Middle frontal gyrus (tissue), 1 donor: ENCODE measurements around the gene PRRC2B.
"Not testable (repeated sequence)": the region's sequence is repeated elsewhere in the genome, so short reads cannot be mapped to it uniquely, and the experiment has no call there.

Experiments
- DNase-seq: peaks from one replicate; pipeline ENCODE4 v3.0.0-alpha.2; 2015; ENCODE audit warnings: low spot score; ENCODE audit errors: extremely low spot score

The PRRC2B gene

DNA sequence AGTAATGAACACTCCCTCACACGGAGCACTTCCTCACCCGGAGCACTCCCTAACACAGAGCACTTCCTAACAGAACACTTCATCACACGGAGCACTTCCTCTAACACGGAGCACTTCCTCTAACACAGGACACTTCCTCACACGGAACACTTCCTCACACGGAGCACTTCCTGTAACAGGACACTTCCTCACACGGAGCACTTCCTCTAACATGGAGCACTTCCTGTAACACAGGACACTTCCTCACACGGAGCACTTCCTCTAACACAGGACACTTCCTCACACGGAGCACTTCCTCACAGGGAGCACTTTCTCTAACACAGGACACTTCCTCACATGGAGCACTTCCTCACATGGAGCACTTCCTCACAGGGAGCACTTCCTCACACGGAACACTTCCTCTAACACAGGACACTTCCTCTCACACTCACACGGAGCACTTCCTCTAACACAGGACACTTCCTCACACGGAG, 121.7 kb downstream of the PRRC2B start:
- not testable (repeated sequence) for DNase-seq

DNA sequence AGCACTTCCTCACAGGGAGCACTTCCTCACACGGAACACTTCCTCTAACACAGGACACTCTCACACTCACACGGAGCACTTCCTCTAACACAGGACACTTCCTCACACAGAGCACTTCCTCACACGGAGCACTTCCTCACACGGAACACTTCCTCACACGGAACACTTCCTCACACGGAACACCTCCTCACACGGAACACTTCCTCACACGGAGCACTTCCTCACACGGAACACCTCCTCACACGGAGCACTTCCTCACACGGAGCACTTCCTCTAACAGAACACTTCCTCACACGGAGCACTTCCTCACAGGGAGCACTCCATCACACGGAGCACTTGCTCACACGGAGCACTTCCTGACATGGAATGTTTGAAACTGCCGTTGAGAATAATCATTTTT, 122.2 kb downstream of the PRRC2B start:
- DNase-seq, result no peak

DNA sequence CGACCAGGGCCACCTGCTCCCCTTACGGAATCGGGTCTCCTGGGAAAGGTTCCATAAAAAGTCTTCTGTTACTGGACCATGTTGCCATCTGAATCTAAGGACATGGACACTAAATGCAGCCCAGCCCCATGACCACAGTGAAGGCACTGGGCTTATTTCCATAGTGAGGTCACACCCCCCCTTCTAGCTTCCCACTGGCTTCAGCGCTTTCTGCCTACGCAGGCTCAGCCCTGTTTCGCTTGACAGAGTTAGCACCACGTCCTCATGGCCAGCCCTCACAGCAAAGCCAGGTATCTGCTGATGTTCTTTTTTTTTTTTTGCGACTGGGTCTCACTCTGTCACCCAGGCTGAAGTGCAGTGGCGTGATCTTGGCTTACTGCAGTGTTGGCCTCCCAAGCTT, 123.0 kb downstream of the PRRC2B start:
- DNase-seq, result no peak

DNA sequence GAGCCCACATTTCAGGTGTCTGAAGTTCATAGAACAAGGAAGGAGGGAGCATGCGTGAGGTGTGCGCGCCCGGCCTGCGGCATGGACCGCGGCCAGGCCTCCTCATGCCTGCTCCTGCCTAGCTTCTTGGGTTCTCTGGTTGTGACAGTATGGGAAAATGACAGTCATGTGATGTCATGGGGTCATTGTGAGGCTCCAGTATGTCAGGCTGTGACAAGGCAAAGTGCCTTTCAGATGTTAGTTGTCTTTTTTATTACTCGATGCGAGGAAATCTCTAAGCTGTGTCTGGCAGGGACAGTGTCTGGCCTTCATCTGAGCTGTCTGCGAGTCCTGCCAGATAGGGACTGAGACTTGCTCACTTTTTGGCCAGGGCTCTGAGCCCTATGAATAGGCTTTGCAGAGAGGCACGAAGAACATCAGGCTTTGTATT, 123.9 kb downstream of the PRRC2B start:
- DNase-seq, result no peak

DNA sequence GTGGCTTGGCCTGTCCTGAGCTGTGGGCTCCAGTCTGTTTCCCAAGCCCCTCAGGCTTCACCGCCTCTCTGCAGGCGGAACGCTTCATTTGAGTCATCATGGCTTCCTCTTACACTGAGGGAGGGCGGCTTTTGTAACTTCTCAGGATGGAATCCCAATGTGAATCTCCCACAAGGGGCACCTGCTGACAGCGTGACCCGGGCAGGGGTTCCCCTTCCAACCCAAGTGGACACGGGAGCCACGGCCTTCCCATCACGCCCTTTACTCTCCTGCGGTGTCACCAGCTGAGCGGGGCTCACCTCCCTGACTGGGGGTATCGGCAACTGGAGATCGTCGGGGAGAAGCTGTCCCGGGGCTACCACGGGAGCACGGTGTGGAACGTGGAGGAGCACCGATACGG, 124.7 kb downstream of the PRRC2B start:
- no peak for DNase-seq

DNA sequence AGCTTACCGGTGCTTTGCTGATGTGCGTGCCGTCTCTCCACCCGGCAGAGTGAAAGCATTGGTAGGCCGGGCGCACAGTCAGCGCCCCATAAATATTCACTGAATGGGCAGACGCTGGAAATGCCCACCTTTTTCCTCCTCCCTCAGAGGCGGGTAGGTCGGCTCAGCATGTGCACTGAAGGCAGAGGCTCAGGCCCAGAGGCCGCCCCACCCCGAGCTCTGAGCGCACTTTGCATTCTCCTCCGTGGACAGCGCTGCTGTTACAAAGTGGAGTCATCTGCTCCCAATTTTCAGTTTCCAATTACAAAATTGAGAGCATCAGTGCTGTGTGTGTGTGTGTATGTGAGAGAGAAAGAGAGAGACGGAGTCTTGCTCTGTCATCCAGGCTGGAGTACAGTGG, 126.6 kb downstream of the PRRC2B start:
- DNase-seq, result no peak

DNA sequence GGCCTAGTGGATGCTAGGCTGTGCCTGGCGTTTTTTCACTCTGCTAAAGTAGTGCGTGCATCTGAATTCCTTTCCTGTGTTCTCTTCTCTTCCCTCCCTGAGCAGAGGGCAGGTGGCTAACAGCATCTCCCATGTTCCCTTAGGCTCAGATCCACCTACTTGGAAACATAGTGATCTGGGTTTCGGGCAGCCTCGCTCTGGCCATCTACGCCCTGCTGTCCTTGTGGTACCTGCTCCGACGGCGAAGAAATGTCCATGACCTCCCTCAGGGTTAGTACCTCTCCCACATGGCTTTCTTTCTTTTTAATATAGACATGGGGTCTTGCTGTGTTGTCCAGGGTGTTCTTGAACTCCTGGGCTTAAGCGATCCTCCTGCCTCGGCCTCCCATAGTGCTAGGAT, 127.3 kb downstream of the PRRC2B start:
- DNase-seq, result no peak

DNA sequence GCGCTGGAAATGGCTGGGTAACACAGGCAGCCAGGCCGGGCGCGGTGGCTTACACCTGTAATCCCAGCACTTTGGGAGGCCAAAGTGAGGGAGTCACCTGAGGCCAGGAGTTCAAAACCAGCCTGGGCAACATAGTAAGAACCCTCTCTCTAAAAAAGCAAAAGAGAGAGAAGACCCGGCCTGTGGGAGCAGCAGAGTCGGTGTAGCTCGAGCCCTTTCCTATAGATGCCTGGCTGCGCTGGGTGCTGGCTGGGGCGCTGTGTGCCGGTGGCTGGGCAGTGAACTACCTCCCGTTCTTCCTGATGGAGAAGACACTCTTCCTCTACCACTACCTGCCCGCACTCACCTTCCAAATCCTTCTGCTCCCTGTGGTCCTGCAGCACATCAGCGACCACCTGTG, 127.9 kb downstream of the PRRC2B start:
- no peak for DNase-seq

DNA sequence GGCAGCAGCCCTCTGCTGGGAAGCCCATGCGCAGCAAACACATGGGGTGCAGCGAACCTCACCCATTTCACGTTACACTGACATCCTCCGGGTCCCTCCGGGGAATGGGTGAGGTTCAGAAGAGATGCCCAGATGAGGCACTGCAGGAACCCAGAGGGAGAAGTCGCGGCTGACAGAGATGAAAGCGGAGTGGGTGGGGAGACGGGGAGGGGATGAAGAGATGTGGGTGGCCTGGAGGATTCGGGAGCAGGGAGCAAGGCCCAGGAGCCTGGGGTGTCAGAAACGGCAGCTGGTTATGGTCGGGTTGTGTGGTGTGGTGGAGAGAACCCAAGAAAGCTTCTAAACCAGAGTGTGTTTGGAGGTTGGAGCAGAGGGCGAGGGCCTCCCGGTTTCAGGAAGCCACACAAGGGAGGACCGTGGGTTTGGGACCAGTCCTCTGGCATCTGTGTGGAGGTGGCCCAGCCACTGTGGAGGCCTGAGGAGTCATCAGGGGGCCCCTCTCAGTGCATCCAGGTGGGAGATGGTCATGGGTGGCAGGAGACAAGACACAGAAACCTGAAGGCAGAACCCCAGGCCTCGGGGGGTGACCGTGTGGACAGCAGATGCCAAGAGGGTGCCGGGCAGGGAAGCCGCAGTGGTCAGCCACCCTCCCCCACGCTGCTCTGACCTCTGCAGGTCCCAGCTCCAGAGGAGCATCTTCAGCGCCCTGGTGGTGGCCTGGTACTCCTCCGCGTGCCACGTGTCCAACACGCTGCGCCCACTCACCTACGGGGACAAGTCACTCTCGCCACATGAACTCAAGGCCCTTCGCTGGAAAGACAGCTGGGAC, 128.6 kb downstream of the PRRC2B start:
- no peak for DNase-seq

DNA sequence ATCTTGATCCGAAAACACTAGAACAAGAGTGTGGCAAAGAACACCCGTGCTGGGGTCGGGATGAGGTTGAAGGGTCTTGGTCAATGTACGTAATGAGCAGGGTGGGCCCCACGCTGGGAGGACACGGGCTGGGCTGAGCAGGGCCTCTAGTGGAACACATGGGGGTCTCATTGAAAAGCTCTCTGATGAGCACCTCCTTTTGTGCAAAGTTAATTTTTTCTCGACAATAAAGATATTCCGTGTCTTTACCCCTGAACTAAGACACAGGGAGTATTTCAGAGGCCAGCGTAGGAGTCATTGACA, 129.2 kb downstream of the PRRC2B start:
- no peak for DNase-seq

DNA sequence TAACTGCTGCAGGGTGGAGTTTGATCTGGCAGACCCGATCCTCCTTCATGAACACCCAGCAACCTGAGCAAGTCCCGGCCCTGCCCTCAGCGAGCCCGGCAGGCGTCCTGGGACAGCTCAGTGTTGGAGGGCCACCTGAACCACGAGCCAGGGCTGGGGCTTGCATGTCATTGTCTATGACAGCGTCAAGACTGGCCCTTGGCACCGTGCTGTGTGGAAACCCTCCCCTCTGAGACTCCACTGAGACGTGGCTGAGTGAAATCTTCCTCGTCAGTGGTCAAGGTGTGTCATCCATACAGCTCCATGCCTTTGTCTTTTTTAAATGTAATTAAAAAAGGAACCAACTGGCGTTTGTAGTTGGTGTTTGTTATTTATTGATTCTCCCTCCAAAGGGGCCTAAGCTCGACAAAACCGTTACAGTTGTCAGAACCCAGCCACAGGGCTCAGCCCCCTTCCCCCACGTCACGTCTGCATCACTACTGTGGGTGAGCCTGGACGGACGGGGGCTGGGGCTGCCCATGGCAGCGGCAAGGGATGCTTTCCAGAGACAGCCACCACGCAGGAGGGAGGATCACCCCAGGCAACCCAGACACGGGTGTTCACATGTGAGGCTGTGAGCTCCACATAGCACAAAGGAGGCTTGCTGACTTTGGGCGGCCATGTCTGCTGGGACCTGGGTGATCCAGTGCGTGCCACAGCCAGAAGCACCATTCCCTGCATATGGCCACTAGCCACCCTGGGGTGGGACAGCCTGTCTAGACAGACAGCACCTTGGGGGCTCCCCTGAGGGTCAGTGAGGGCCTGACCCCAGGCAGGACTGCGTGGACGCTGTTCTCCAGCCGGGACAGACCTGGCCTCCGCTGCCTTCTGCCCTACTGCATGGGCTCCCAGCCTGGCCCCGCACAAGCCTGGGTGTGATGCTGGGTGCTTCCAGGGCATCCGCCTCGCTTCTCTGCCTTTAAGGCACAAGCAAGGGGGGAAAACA, 129.9 kb downstream of the PRRC2B start:
- DNase-seq, result no peak

DNA sequence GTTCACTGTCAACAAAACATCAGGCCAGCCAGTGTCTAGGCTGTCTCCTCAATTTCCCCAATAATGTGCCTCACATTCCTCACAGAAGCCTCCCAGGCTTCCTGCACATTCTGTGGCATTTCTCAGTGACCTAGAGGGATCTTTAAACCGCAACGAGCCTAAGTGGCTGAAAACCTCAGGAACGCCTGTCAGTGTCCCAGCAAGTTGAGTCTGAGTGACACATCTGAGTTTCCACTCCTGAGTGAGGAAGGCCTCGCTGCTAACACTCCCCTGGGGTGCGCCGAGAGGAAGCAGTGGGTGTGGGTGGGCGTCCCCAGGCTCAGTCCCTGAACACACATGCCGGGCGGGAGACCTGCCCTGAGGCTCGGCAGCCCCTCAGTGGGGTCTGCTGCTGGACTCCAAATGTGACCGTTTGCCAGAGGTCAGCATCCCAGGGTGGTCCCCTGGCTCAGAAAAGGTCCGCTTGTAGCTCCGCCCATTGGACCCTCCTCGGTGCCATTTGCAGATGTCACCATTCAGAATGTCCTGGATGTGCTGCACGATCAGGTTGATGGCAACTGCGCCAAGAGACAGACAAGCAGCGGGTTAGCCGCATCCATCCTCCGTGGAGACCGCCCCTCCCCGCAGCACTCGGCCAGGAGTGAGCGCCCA, 130.9 kb downstream of the PRRC2B start:
- no peak for DNase-seq

DNA sequence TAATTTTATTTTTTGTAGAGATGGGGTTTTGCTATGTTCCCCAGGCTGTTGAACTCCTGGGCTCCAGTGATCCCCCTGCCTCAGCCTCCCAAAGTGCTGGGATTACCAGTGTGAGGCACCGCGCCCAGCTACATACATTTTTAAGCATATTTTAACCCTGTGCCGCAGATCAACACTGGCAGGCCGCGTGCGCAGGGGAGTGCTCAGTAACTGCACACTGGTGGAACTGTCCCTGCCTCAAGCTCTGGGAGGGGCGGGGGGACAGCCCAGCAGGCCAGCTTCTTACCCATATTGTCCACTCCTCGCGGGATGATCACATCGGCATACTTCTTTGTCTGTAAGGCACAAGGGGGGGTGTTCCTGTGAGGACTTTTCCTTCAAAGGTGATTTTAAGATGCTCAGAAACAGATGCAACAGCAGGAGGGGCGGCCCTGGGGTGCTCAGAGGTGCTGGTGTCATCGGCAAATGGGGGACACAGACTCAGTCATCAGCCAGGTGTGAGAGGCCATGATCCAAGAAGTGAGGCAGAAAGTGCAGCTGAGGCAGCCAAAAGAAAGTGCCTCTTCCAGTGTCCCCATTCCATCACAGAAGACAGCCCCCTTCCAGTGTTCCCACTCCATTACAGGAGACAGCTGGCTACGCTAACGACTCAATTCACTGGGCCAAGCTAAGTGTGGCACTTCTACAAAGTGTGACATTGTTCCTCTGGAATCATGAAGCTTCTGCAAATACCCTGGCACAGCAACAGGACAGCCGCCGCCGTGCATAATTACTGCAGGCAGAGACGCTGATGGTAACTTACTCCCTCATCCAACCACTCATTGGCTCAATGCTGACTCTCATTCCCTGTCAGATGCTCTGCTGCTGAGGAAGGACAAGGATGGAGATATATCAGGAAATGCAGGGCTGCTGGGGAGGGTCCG, 132.0 kb downstream of the PRRC2B start:
- peak; percentile 66 for DNase-seq

DNA sequence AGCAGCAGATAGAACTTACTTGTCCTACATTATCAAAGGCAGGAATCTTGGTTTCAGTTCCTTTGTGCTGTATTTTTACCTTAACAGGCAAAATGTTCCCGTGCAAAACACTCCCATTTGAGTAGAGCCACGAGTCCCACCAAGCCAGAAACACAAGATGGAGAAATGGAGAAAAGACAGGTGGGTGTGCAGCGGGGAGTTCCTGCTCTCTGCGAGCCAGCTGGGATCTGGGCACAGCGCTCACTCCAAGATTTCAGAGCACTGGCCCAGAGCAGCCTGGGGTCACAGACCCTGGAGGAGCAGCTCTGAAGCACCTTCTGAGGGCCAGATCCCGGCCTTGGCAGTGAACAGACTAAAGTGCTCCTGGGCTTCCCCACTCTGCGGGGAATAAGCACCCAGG, 134.3 kb downstream of the PRRC2B start:
- DNase-seq, result no peak

DNA sequence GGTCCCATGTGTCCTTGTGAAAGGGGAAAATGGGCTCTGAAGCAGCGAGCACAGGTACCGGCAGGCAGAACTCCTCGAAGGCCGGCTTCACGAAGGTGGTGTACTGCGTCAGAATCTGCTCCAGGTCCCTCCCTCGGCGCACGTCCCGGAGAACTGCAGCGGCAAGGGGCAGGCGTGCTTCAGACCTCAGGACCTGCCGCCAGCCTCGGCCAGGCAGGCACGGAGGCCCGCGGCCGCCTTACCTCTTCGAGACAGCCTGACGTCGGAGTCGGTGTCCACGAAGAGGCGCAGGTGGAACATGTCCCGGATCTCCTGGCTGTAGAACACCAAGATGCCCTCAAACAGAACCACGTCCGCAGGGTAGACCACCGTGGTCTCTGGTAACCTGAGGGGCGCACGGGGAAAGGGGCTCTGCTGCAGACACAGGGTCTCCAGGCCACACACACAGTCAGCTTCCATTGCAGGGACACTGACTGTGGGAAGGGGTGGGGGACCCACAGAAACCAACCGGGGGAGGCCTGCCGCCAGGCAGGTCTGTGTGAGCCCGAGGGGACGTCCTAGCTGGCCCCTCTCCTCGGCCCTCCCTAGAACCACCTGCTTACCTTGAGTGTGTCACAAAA, 135.1 kb downstream of the PRRC2B start:
- DNase-seq, result no peak

DNA sequence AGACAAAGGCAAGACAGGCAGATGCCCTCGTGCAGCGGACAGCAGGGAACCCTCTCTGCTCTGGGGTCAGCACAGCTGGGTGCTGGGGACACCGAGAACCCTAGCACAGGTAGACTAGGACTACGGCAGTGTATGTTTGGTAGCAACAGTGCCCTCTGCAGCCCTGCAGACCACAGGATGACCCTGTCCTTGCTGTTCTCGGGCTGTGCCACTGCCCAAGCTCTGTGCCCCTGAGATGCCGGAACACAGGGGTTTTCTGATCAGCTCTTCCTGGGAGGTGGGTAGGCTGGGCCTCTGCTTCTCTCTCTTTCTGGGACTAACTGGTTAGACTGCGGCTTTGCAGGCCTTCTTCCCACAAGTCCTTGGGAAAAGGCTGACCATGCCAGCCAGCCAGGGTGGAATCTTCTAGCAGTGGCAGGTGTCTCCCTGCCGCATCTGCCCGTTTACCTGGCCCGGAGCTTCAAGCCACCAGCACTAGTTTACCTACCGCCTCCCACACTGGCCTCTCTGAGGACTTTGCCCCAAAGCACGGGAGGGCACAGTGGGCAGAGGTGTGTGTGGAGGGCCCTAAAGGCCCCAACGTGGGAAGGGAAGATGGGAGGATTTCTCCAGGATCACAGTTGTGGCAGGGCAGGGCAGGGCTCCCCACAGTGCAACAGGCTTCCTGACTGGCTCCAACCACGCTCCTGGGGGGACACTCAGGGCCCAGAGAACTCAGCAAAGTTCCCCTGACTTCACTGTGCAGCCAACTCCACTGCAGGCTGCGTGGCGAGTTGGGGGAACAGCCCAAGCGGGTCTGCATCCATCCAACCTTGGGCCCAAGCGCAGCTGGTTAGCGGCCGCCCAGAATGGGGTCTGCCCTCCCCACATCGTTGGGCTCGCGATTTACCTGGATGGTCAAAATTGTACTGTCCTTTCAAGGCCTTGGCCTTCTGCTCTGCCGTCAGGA, 136.0 kb downstream of the PRRC2B start:
- DNase-seq, result no peak

DNA sequence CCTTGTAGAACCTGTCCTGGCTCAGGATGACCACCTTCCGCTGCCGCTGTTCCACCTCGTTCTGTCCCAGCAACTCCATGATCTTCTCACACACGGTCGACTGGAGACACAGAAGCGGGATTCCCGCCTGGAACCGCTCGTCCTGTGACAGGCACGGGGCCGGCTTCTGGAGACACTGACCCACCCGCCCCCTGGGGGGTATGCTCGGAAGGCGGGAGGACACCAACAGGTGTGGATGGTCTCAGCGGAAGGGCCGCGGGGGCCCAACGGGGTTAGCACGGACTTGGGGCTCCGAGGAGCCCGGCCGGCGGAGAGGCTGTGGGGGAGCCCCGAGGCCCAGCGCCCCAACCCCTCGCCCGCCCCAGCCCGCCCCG, 136.6 kb downstream of the PRRC2B start:
- no peak for DNase-seq

DNA sequence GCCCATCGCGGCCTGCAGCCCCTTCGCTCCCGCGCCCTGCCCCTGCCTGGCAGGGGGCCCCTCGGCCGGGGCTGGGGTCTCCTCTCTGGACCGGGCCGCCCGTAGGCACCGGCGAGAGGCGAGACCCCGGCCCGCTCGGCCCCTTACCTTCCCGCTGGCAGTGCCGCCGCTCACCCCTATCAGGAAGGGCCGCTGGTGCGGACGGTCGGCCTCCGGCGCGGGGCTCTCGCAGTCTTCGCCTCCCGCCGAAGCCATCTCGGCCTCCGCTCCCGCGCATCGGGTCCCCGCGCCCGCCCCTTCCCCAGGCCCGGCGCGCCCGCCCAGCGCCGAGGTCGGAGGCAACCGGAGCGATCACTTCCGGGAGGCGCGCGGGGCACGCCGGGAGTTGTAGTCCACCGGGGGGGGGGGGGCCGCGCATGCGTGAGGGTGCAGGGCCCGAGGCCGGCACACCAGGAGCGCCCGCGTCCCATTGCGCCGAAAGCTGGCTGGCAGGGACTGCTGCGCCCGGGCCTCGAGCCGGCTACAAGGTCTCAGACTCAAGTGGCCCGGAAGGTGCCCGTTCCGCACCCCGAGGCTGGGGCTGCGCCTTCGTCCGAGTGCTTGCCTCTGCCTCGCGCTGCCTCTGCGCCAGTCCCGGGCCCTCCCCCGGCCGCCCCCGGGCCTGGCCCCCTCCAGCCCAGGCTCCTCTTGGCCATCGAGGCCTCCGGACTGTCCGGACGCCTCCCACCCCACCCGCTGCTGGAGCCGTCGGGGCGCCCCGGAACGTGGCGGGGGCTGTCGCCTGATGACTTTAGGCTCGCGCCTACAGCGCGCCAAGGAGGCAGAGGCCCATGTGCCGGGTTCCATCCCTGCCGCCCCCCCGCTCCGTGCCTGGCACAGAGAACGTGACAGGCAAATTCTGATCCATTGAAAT, 137.3 kb downstream of the PRRC2B start, which contains the start of gene UCK1:
TSS of gene UCK1 (minus strand) at position 344 of the 913 bp plus-strand sequence. CDS start at position 255, 89 bp downstream.
- DNase-seq, result peak; percentile 66
